Erythroblast (primary cell): ENCODE data around the gene ACADM.
"Not testable (repeated sequence)": the region's sequence is repeated elsewhere in the genome, so short reads cannot be mapped to it uniquely, and the experiment has no call there.

ENCODE experiments used
- GATA1 ChIP-seq: IDR thresholded peaks from 2 replicates; pipeline ENCODE4 v1.6.1; 2011; ENCODE audit warnings: low read depth, mild to moderate bottlenecking, control low read depth, low read length, moderate library complexity
- POLR2A ChIP-seq: IDR thresholded peaks from 2 replicates; pipeline ENCODE4 v1.6.1; 2011; ENCODE audit warnings: mild to moderate bottlenecking, low read length

- TF ChIP-seq POLR2A, GATA1: not testable (repeated sequence)
Observed at GRCh38 chr1:75810113-75810512, 85.6 kb downstream of the ACADM start.
